Stimulated activated CD8-positive, alpha-beta memory T cell treated with anti-CD3 and anti-CD28 coated beads, Interleukin-15, amount 100 ng/mL, for 48 hours (primary cell): ENCODE results near the gene SLC6A6.
A peak's percentile ranks its signal among the peaks of the same experiment; 100 is the strongest.

Experiments used
- DNase-seq, 2 donors: peaks; one replicate each; pipeline ENCODE4 v3.0.0-alpha.2; 2020; ENCODE audit warnings: low read depth in 2 of 2

SLC6A6 gene

GRCh38 chr3:14422016-14422963 lies 19.9 kb downstream of the SLC6A6 start:
- no peak for DNase-seq

- no peak for DNase-seq
Observed at GRCh38 chr3:14423197-14423743, 20.9 kb downstream of the SLC6A6 start.

DNA sequence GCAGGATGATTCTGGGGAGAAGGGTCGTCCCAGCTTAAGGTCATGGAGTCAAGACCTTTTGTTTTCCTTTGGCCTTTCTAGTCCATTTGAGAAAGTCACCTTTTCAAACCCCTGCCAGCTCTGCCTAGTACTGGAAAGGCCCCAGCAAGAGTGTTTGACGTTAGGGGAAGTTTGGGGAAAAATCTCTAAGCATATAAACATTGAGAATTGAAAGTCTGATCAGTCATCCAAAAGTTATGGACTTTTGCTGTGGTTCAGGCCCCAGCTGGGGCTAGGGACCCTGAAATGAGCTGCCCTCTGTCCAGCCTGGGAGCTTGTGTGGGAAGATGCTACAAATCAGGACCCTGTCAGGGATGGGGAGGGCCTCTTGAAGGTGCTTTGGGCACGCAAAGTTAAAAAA lies 21.6 kb downstream of the SLC6A6 start:
- DNase-seq: no peak

- DNase-seq: peak in 1 of 2 donors; percentile 36
Observed at GRCh38 chr3:14424711-14425580, 22.5 kb downstream of the SLC6A6 start.

DNA sequence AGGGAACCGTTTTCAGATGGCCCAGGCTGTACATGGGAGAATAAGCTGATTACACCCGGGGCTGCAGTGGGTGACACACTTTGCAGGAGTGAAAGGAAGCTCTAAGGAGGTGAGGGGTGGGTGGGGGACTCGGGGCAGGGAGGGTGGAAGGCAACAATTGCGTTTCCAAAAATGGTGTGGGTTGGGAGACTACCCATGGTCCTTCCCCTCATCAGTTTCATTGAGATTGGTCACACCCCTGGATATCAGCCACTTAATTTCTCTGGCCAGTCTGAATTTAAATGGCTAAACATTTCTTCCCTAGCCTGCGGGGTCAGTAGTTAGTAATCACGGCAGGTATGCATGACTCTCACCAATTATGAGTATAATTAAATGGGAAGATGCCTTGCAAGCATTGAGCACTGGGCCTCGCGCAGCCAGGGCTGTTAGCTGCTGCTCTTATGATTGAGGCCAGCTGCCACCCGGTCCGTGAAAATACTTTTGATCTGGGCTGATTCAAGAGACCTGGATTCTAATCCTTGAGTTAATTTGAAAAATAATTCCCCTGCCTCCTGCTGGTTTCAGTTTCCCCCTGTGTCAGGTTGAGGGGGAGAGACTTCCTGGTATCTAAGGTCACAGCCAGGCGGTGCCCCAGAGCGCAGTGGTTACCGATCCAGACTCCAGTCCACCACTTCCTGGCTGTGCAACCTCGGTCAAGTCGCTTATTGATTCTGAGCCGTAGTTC lies 23.3 kb downstream of the SLC6A6 start:
- peak in 1 of 2 donors; percentile 59 for DNase-seq

DNA sequence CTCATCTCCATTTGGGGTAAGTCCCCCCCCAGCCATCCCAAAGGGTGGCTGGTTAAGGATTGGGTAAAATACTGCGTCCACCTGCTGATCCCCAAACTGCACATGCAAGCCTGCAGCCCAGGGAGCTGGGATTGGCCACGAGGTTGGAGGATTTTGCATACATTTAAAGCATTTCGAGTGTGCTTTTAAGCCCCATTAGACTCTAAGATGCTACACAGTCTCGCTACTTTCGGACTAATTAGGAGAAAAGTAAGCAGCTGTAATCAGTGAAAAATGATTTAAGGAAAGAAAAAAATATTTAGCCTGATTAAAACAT lies 23.9 kb downstream of the SLC6A6 start:
- DNase-seq: no peak

- DNase-seq: no peak
Observed at GRCh38 chr3:14428087-14429033, 26.0 kb downstream of the SLC6A6 start.

DNA sequence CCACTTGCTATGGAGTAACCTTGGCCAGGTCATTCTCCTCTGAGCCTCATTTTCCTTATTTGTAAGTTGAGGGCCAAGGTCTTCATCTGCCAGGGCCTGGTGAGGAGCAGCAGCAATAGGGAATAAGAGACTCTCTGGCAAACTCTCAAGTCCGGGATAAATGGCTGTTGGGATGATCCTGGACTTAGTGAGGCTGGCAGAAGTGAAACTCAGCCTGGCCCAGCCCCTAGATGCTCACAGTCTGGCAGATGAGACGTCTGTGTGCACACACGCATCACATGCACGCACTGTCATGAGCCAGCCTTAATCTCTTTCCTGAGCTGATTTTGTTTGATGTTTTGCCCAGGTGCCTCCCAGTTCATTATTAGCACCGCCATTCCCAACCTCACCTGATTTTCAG lies 26.8 kb downstream of the SLC6A6 start:
- DNase-seq: no peak

DNA sequence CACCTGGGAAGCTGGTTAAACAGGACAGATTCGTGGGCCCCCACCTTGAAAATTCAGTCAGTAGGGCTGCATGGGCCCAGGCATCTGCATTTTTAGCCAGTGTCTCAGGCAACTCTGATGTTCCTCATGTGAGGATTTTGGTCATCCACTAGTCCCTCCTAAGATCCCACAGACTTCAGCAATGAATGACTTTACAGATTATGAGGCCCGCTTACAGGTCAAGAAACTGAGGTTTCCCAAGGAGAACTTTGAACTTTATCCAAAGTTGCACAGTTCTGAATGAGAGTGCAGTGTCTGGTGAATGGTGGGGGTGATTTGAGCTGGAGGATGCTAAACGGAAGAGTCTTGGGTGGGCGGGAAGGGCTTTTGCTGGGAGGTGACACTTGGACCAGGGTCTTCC lies 27.2 kb downstream of the SLC6A6 start:
- no peak for DNase-seq

DNA sequence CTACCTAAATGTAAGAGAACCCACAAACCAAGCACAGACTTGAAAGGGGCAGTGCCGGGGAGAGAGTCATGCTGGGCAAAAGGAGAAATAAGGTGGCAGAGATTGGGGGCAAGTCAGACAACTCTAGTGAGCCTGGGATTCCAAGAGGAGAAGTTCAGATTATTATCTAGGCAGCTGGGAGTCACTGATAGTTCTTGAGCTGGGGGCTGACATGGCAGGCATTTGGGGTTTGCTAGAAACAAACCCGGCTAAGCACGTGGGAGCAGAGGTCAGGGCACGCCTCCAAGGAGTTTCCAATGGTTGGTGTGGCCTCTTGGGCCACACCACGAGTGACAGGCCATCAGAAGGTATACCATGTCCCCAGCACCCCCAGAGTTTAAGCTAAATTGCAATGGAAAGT lies 27.6 kb downstream of the SLC6A6 start:
- DNase-seq: no peak

- DNase-seq: no peak
Observed at GRCh38 chr3:14430706-14431451, 28.5 kb downstream of the SLC6A6 start.

DNA sequence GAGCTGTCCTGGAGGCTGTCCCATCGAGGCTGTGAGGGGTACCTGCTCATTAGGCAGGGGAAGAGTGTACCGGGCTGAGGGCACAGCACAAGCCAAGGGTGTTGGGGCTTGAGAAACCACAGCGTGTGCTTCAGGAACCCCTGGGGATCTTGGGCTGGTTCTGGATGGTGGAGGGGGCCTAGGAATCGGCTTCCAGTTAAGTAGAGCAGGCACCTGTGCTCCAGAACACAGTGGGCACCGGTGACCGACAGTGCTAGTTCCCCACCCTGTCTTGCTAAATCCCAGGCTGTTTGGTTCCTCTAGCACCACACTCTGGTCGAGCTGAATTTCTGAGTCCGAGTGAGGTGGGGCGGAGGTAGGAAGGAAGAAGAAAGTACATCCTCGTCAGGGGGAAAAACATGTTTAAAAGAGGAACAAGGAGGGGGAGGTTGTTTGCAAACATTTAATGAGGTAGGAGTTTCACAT lies 29.1 kb downstream of the SLC6A6 start:
- DNase-seq: no peak

DNA sequence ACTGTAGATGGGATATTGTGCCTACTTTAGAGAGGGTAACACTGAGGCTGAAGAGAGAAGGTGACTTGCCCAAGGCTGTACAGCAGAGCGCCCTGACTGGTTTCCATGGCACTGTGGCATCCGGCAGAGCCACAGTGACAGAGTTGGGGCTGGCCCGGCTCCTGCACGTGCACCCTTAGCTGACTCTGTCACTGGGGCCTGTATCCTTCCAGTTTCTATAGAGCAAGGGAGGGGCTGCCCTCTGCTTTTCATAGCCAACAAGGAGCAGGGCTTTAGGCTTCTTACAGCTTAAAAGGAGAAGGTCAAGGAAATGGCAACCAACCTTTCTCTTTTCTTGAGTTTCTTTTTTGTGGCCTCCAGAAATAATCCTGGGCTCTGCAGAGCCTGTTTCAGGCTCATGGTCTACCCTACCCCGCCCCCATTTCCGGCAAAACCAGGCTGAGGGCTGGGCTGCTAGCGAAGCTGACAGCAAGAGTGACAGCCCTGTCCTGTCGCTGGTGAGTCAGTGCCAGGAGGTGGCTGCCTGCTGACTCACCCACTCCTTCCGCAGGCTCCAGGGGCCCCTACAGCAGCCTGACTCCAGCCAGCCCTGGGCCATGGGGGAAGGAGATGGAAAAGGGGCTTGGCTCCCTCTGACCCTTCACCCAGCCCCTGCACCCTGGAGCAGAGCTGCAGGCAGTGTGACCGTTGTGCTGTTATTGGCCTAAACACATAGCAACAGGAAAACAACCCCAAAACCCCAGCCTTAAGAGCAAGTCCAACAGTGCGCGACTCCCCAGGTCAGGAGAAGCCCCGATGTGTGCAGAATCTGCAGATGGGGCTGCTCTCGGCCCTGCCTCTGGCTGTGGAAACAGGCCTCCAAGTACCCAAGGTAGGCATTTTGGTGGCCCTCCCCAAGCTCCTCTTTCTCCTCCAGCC lies 29.8 kb downstream of the SLC6A6 start:
- DNase-seq: peak; percentile 91 to 94

DNA sequence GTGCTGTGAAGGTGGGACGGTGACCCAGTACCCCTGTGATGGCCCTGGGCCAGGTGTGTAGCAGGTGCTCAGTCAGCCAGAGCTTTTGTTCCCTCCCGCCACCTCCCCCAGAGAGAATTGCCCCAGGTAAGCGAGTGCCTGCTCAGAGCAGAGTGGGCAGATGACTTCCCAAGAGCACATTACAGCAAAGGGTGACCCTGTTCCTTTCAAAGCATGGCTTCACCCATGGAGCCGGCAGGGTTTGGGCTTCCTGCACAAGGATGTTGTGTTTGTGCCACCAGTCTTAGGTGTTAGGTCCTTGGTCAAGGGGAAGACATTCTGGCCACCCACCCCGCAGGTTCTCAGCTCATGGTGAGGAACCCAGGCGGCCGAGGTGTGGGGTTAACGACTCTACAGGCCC lies 30.7 kb downstream of the SLC6A6 start:
- no peak for DNase-seq

DNA sequence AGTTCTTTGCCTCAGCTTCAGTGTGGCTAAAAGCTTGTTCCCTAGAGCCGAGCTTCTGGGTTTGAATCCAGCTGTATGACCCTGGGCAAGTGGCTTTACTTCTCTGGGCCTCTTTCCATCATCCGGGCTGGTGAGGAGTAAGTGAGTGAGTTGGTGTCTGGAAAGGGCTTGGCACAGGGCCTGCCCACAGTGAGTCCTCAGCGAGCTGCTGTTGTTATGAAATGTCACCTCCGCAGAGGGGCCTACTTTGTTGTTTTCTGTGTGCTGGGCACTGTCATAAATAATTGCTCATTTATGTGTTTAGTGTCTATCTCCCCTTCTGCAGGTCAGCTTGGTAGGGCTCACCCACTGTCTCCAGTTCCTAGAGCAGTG lies 31.7 kb downstream of the SLC6A6 start:
- no peak for DNase-seq

DNA sequence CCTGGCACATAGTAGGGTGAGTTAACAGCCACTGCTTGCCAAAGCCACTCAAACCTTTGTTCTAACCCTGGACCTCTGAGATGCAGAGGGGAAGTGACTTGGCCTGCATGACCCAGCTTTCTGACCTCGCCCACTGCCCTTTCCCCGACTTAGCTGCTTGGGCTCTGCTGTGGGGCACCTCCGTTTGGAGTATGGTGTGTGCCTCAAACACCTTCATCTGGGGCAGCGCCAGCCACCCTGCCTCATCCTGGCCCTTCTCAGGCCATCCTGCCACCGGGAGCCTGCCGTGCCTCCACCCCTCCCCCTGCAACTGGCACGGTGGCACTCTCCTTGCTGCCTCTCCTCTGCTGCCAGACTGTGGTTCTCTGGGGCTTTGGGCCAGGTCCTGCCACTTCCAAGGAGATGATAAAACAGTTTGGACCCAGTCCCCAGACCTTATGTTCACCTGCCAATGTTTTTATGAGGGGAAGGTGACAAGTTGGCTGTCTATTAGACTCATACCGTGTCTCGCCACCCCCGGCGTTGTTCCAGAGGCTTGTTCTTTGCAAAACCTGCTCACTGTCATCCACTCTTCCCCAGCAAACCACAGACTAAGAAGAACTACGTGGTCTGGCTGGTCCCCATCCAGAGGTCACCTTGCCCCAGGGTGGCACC lies 32.2 kb downstream of the SLC6A6 start:
- no peak for DNase-seq

DNA sequence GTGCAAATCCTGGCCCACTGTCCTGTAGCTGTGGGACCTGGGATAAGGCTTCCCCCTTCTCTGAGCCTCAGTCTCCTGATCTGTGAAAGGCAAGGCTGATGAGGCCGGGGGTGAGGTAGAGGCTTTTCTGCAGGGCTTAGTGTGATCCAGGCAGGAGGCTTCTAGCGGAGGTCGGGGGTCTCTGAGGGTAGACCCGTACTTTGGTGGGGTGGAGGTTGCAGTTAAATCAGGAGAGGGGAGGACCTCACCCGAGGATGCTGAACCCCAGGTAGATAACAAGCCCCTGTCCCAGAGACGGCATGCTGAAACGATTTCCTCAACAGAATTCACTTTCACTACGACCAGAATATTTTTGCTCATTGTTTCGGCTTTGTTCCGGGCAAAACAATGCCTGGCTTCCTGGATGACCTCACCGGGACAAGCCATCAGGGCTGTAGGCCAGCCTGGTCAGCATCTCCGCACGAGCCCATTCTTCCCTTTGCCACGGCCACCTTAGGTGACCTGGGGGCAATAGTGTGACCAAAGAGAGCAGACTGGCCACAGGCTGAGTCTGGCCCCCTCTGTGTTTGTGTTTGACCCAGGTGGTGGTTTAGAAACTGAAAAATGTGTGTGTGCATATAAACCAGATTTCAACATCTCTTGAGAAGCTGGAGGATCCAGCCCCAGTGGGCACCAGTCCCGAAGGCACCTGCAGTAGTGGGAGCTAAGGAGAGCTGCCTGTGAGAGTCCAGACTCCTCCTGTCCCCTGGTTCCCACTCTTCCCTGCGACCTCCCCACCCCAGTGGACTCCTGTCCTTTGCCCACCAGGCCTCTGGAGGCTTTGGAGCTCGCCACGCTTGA lies 33.0 kb downstream of the SLC6A6 start:
- DNase-seq: no peak

DNA sequence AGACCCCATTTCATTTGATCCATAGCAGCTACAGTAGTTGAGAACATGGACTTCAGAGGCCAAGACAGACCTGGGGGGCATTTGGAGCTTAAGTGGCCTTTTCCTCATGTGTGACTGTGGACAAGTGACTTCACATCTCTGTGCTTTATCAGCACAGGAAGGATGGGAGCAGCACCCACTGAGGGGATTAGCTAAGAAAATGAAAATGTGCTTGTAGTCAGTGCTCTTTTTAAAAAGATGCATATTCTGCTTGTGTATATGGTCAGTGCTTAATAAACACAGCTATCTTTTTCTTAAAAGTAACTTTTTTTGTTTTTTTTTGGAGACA lies 34.5 kb downstream of the SLC6A6 start:
- no peak for DNase-seq
